ENCODE measurements around the gene RSPH3.

- TF ChIP-seq, protein P1, sequence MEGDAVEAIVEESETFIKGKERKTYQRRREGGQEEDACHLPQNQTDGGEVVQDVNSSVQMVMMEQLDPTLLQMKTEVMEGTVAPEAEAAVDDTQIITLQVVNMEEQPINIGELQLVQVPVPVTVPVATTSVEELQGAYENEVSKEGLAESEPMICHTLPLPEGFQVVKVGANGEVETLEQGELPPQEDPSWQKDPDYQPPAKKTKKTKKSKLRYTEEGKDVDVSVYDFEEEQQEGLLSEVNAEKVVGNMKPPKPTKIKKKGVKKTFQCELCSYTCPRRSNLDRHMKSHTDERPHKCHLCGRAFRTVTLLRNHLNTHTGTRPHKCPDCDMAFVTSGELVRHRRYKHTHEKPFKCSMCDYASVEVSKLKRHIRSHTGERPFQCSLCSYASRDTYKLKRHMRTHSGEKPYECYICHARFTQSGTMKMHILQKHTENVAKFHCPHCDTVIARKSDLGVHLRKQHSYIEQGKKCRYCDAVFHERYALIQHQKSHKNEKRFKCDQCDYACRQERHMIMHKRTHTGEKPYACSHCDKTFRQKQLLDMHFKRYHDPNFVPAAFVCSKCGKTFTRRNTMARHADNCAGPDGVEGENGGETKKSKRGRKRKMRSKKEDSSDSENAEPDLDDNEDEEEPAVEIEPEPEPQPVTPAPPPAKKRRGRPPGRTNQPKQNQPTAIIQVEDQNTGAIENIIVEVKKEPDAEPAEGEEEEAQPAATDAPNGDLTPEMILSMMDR (IDR thresholded peaks at IDR 0.05): no peak
- no peak for TF ChIP-seq POLR2A (IDR thresholded peaks at IDR 0.05)
Observed at GRCh38 chr6:159035891-159036290, 35.9 kb upstream of the RSPH3 start.
